Measurements from ENCODE around the gene CTBP2.
A peak's percentile ranks its signal among the peaks of the same experiment; 100 is the strongest.
"Not testable (repeated sequence)": the region's sequence is repeated elsewhere in the genome, so short reads cannot be mapped to it uniquely, and the experiment has no call there.

The CTBP2 gene

DNA sequence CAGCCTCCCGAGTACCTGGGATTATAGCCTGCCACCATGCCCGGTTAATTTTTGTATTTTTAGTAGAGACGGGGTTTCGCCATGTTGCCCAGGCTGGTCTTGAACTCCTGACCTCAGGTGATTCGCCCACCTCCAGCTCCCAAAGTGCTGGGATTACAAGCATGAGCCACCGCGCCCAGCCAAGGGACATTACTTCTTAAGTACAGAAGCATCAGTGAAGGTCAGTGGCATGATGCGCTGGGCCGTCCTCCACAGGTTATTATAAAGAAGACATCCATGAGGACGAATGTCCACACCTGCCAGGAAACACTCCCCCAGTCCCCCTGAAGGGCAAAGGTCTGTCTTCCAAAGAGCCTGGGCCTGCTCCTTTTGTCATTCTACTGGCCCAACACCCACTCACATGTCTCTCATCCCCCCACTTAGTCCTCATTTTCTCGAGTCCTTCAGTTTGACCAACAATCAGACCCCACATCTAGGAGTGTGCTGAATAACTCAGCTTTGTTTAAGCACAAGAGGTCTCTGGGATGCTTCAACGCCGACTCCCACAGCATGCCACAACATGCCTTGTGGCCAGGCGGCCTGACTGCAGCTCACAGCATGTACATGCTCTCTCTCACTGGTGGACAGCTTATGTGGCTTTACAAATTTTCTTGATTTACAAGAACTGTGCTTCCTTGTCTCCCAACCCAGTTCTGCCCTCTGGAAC, 73.0 kb downstream of the CTBP2 start:
- no peak for DNase-seq (ENCODE audit: low read depth in 2 of 2)

DNA sequence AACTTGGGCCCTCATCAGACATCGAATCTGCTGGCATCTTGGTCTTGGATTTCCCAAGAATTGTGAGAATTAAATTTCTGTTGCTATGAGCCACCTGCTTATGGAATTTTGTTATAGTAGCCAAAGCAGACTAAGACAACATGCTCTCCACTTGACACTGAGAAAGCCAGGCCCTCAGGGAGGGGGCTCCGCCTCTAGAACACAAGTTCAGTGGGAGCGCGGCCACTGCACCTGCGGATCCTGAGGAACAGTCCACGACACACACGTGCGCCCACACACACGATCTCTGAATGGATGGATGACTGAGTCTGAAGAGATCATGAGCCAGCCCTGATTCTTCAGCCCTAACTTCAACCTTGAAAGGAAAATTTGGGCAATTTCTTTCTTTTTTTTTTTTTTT, 73.7 kb downstream of the CTBP2 start:
- no peak for DNase-seq (ENCODE audit: low read depth in 2 of 2)

DNA sequence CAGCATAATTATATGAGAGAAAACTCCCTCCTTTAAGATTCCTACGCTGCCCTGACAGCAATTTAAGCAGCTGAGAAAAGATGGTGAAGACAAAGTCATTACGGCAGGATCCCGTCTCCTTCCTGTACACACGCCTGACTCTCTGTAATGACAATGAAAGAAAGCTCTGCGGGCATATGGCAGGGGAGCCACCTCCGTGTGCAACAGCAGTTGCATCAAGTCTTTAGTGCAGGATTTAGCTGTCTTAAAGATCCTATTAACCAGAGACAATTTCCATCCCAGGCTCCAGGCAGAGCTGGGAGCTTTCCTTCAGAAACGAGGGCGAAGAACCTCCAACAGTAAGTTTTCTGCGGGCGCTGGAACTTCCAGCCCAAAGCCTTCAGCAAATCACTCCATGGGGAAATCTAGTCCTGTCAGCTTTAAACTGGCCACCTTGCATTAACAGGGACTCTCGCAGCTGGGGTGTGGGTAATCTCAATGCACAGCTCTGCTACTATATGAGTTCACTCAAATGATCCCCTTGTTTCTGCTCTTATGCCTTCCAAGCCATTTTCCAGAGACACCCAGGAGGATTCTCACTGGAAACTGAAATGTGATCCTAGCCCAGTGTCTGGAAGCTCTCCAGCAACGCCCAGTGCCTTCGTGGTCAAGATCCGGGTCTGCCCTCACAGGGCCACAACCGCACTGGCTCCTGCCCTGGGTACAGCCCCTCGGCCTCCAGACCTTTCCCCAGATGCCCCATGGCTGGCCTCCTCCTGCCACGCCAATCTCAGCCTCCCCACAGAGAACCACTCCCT, 74.9 kb downstream of the CTBP2 start:
- DNase-seq (ENCODE audit: low read depth in 2 of 2) = no peak

DNA sequence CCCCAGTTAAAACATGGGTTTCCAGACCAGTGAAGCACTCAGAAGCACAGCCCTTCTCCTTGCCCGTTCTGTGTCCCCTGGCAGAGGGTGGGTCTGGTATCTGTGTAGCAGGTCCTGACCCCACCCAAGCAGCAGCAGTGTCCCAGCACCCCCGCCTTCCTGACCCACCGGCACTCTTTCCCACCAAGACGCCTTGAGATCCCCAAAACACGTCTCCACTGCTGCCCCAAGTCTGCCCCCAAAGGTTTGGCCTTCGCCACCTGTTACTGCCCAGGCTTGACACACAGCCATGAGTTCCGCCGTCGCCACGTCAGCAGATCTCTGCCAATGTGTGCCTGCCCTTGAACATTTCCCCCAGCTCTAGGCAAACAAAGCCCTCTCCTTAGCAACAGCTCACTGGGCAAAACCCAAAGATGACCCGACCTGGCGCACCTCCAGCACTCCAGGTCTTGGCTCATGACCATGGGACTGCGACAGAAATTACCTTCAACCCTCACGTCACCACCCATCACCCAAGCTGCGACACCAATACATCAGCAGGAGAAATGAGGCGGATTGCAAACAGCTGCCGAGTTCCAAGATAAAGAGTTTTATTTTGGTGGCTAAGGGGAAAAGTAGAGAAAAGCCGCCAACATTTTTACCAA, 75.6 kb downstream of the CTBP2 start:
- DNase-seq (ENCODE audit: low read depth in 2 of 2) = no peak

DNA sequence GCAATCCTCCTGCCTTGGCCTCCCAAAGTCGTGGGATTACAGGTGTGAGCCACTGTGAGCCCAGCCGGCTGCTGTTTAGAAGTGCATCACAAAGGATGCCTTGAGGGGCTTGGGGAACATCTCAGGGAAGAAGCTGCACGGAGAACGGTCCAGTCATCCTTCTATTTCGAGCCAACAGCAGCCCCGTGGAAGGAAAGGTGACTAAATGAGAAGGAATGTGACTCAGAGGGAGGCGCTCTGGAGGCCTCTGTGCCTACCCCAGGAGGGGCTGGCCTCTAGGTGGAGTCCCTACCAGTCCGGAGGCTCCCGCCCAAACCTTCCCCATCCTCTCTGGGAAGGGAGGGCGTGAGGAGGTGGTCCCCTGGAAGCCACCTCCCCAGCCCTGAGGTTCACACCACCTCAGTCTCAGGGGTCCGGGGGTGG, 76.2 kb downstream of the CTBP2 start:
- peak; percentile 81 for DNase-seq (ENCODE audit: low read depth in 2 of 2)

DNA sequence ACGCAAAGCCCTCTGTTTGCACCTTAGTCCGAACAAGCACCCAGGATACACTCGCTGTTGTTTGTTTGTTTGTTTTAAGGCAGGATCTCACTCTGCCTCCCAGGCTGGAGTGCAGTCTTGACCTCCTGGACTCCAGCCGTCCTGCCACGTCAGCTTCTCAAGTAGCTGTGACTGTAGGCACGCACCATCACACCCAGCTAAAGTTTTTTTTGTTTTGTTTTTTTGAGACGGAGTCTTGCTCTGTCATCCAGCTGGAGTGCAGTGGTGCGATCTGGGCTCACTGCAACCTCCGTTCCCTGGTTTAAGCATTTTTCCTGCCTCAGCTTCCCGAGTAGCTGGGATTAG, 76.8 kb downstream of the CTBP2 start:
- DNase-seq (ENCODE audit: low read depth in 2 of 2) = no peak

DNA sequence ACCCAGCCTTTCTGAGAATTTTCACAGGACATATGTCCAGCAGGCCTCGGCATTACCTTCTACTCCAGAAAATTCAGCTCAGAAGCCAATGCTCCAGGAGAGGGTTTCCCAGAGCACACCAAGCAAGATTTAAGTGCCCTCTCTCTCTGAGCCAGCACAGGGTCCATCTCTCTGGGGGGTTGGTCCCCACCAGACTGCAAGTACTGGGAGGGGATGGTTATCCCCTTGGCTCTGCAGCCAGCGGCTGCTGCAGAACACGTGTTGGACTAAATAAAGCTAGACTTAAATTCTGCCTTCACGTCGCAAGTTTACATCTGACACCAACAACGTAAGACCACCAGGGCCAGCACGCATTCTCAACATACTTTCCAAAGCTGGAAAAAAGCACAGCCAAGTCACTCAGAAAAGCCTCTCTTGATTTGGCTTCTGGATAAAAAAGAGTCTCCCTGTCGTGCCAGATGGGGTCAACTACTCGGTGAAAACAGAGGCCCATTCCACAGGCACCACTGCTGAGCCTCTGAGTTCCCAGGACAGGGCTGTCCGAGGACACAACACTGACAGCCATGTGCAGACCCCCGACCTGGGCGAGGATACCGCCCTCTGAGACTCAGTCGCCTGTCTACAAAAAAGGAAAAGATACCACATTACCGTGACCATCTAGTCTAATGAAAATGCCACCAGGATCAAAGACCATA, 77.3 kb downstream of the CTBP2 start:
- DNase-seq (ENCODE audit: low read depth in 2 of 2) = no peak

DNA sequence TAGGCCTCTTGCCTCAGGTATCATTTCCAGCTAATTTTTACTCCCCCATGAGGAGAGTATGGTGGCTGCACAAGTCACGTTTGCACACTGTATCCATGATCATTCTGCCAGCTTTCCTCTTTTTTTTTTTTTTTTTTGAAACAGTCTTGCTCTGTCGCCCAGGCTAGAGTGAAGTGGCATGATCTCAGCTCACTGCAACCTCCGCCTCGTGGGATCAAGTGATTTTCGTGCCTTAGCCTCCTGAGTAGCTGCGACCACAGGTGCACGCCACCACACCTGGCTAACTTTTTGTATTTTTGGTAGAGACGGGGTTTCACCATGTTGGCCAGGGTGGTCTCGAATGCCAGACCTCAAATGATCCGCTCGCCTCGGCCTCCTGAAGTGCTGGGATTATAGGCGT, 77.9 kb downstream of the CTBP2 start:
- DNase-seq (ENCODE audit: low read depth in 2 of 2) = not testable (repeated sequence)

DNA sequence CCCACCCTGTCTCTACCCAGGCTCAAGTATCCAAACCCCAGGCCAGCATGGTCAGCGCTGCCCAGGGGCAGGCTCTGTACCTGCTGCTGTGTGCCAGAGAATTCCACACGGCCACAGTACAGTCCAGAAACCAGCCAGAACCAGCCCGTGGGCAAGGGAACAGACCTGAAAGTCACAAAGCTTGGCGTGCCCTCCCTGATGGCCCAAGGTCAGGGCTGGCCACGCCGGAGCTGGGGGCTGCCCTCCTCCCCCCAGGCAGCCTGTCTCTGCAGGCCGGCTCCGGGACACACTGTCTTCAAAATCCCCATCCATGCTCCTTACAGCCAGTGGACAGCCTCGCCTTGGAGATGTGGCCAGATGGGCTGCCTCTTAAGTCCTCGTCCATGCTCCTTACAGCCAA, 78.4 kb downstream of the CTBP2 start:
- no peak for DNase-seq (ENCODE audit: low read depth in 2 of 2)

DNA sequence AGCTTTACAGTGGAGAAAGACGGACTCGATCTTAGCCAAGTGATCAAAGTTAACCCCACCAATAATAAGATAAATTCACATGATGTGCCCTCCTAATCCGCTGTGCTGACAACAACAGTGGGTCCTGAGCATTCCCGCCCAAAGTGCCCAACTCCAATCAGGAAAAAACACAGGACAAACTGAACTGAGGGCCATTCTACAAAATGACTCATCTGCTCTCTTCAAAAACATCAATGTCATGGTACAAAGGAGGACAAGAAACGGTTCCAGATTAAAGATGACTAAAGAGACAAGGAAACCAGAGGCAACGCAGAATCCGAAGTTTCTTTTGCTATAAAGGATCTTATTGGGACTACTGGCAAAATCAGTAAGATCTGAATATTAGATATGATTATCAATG, 79.4 kb downstream of the CTBP2 start:
- no peak for DNase-seq (ENCODE audit: low read depth in 2 of 2)

DNA sequence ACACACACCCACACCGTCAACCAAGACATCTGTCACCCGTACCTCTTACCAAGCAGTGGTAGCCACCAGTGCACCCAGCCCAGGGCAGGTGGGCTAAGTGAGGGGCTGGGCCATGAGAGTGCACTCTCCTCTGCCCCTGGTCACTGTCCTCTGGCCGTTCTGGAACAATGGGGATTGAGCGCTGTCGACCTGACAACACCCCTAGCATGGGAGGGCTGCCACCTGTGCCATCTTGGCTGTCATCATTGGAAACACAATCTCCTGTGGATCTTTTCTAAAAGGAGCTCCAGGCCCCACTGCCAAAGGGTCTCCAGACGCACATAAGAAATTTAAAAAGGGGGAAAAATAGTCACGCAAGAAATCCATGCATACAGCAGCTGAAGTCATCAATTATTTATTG, 80.1 kb downstream of the CTBP2 start:
- DNase-seq (ENCODE audit: low read depth in 2 of 2) = no peak

DNA sequence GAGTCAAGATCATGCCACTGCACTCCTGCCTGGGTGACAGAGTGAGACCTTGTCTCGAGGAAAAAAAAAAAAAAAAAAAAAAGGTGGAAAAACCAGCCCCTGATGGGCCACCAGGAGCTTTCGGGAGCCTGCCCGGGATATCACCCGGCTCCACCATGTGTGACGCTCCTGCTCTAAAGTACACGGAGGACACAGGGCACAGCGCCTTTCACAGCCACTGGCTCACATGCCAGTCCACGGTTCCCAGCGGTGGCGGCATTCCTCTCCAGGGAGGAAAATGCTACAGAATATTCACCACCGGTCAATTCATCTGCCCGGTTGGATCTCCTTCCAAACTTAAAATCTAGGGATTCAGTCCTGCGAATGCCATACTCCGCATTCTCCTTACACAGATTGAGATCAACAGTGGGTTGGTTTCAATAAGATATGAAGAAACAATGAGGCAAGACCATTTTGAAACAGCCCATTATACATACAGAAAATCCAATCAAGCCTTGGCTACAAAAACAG, 81.2 kb downstream of the CTBP2 start:
- no peak for DNase-seq (ENCODE audit: low read depth in 2 of 2)

DNA sequence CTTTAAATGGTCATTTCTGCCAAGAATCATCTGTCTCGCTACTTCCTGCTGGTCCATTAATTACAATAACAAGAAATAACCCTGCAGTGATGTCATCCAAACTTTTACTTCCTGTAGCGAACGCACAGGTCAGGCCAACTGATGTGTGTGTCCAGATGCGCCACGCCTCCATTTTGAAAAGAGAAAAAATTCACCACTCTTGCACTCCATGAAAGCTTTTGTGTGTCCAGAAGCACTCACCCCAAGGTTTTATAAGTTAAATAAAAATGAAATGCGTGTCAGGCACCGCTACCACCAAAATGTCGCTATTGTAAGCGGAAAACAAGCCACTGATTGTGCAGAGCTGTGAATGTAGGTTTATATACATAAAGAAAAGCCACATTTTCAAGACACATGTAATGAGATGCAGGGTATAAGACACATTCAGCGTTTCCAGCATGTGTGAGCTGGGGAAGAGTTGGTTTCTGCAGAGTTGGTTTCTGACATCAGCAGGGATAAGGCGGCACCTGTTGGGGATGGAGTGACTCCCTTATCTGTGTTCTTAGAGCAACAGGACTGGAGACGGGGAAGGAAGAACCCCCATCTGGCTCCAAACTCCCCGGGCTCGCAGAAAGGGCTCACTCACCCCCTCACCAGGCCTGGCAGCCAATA, 83.3 kb downstream of the CTBP2 start:
- DNase-seq (ENCODE audit: low read depth in 2 of 2) = no peak

DNA sequence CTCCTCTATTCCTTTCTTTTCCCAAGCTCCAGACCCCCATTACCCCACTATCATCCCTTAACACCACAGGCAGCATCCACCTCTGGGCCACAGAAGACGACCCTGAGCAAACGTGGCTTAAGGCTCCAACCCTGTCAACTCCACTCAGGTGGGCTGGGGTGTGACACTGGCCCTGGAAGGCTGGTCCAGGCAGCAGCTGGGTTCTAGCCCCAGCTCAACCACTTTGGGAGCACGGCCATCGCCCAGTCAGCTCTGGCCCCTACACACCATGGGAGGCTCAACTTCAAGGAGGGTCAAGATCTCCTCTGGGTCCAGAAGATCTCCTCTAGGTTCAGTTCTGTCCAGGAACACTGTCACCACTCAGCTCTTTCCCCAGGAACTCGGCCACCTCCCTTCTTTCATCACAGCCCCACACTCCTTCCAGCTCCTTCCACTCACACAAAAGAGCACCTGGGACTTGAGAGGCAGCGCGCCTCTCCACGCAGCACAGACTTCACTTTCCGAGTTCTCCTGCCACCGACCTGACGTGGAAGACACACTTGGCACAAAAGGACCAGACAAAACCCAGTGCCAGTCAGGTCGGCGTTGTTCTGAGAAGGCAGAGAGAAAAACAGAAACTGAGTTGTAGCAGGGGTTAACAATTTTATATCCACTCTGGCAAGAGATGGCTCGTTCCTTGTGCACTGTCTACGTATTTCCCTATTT, 84.1 kb downstream of the CTBP2 start:
- no peak for DNase-seq (ENCODE audit: low read depth in 2 of 2)

DNA sequence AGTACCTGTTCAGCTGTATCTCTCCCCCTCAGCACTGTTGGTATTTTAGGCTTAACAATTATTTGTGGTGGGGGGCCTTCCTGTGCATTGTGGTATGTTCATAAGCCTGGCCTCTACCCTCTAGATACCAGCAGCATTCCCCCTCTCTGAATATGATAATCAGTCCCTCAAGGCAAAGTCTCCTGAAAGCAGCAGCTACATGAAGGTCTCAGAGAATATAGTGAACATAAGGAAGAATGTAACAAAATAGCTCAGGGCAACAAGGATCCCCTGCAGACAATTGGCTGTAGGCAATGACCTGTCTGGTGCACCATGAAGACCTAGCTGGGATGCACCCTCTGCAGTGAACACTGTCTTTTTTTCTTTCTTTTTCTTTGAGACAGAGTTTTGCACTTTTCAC, 86.4 kb downstream of the CTBP2 start:
- DNase-seq (ENCODE audit: low read depth in 2 of 2) = no peak

DNA sequence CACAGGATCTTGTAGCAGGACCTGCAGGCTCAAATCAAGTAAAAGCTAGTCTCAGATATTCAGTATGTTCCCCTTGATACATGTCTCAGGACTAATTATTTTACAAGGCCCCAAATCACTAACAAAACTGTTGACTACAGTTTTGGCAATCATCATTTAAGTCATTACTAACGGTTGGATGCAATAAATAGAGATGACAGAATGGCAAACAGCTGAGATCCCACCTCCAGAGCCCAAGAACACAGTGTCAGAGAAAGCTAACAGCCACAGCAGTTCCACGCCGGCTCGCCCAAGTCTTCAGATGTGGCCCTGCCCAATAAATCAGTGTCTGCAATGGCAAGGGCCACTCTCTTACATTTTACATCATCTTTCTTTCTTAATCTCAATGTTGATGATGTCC, 87.6 kb downstream of the CTBP2 start:
- DNase-seq (ENCODE audit: low read depth in 2 of 2) = no peak

DNA sequence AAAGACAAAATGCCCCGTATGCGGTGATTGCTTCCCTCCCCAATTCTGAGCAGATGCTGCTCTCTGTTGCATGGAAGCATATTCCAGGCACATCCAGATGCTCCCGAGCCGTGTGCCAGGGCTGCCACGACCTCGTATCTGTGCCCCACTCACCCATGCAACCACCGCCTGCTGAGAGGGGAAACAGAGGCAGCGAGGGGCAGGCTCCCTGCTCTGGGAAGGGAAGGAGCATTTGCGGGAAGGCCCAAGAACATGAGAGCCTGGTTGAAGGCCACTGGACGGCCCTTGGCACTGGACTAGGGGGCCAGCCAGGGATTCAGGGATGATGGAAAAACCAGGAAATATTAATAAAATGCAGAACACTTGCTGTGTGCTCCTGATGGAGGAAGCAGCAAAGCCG, 89.4 kb downstream of the CTBP2 start:
- DNase-seq (ENCODE audit: low read depth in 2 of 2) = no peak

DNA sequence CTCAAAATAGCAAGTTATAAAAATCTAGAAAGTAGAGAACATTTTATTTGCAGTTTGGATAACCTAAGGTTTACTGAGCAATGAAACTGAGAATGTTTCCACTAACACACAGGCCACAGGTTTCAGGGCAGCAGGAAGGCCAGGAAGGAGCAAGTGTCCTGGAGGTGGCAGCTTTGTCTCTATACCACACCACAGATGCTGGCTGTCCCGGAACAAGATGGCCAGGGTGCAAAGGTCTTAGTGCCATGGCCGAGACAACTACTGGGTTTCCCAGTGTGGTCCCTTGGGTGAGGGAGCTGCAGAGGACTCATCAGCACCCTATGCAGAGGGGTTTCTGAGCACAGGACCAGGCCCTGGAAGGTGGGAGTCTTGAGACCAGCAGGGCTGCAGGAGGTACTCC, 92.0 kb downstream of the CTBP2 start:
- DNase-seq (ENCODE audit: low read depth in 2 of 2) = no peak

DNA sequence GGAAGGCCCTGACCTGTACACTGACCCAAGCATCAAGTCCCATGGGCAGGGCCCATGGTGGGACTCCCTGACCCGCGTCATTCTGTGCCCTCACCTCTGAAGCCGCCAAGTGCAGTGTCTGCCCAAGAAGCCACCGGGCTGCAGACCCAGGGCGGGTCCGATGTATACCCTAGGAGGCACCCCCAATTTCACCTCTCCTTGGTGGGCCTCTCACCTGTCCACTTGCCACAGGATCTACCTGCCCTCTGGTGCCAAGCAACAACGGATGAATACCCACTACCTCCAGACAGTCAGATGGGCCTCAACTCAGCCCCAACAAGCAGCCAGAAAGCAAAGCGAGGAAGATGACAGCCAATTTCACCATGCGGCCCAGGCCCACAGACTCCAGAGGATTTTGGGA, 92.6 kb downstream of the CTBP2 start:
- no peak for DNase-seq (ENCODE audit: low read depth in 2 of 2)

DNA sequence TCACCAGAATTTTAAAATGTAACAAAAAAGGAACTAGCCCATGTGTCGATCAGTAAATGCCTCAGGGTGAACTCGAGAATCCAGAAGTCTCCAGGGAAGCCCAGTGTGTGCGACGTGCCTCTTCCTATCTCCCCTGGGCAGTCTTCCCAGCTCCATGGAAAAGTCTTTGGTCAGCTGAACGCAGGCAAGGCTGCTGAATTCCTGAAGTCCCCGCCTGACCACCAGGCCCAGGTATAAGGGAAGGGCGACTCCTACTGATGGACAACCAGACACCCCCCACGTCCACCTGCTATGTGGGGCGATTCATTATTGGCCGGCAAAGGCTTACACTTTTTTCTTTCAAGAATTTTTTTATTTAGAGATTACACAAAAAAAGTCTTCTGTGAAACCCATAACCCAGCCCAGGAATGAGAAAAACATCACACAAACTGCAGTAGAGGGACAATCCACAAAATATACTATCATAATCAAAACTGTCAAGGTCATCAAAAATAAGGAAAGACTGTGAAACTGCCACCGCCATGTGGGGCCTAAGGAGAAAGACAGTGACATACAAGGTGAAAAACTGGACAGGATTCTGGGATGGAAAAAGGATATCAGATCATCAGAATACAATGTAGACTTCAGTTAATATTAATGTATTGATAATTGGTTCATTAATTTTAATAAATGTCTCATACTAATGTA, 93.5 kb downstream of the CTBP2 start:
- DNase-seq (ENCODE audit: low read depth in 2 of 2) = no peak

Data from fibroblast of skin of left quadriceps (primary cell).